ENCODE results near the gene CDC42EP1. TPM values are rescaled to one million over a fixed set of nuclear protein-coding genes. Genes with fewer than 3 reads are reported as not detected.
"Not testable (repeated sequence)": the region's sequence is repeated elsewhere in the genome, so short reads cannot be mapped to it uniquely, and the experiment has no call there.

The CDC42EP1 gene
- total RNA-seq, 1 donor from 2014 or later: 51.2 TPM

GRCh38 chr22:37534445-37534844, 25.8 kb upstream of the CDC42EP1 start:
- TF ChIP-seq, protein P1, sequence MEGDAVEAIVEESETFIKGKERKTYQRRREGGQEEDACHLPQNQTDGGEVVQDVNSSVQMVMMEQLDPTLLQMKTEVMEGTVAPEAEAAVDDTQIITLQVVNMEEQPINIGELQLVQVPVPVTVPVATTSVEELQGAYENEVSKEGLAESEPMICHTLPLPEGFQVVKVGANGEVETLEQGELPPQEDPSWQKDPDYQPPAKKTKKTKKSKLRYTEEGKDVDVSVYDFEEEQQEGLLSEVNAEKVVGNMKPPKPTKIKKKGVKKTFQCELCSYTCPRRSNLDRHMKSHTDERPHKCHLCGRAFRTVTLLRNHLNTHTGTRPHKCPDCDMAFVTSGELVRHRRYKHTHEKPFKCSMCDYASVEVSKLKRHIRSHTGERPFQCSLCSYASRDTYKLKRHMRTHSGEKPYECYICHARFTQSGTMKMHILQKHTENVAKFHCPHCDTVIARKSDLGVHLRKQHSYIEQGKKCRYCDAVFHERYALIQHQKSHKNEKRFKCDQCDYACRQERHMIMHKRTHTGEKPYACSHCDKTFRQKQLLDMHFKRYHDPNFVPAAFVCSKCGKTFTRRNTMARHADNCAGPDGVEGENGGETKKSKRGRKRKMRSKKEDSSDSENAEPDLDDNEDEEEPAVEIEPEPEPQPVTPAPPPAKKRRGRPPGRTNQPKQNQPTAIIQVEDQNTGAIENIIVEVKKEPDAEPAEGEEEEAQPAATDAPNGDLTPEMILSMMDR (IDR thresholded peaks at IDR 0.05; ENCODE audit: unreplicated experiment): no peak
- Mint-ChIP-seq H3K4me3 (ENCODE audit: unreplicated experiment) (no peak overlapping the region), H3K27ac (ENCODE audit: unreplicated experiment) (no peak overlapping the region), H3K27me3 (ENCODE audit: unreplicated experiment) (peaks cover 1% of the 10 kb centered on the region), H3K9me3 (ENCODE audit: unreplicated experiment) (no peaks in the 10 kb centered on the region), H3K36me3 (ENCODE audit: low read depth, unreplicated experiment) (no peaks in the 10 kb centered on the region), H3K4me1 (ENCODE audit: unreplicated experiment) (peaks cover 5% of the 10 kb centered on the region)
- no peak for DNase-seq (ENCODE audit: low spot score)

- H3K27me3 Mint-ChIP-seq (ENCODE audit: unreplicated experiment): no peaks in the 10 kb centered on the region
- no peak overlapping the region for H3K27ac Mint-ChIP-seq (ENCODE audit: unreplicated experiment)
- H3K4me1 Mint-ChIP-seq (ENCODE audit: unreplicated experiment): peaks cover 6% of the 10 kb centered on the region
- H3K9me3 Mint-ChIP-seq (ENCODE audit: unreplicated experiment): no peaks in the 10 kb centered on the region
- no peak for DNase-seq (ENCODE audit: low spot score)
- H3K36me3 Mint-ChIP-seq (ENCODE audit: low read depth, unreplicated experiment): no peaks in the 10 kb centered on the region
- TF ChIP-seq, protein P1 (IDR thresholded peaks at IDR 0.05; ENCODE audit: unreplicated experiment): no peak
- no peak overlapping the region for H3K4me3 Mint-ChIP-seq (ENCODE audit: unreplicated experiment)
Measured at GRCh38 chr22:37535159-37535558, 25.1 kb upstream of the CDC42EP1 start.

- Mint-ChIP-seq H3K4me3 (ENCODE audit: unreplicated experiment) (peak overlapping the region; percentile 37), H3K9me3 (ENCODE audit: unreplicated experiment) (no peaks in the 10 kb centered on the region), H3K27me3 (ENCODE audit: unreplicated experiment) (peaks cover 3% of the 10 kb centered on the region), H3K36me3 (ENCODE audit: low read depth, unreplicated experiment) (no peaks in the 10 kb centered on the region), H3K4me1 (ENCODE audit: unreplicated experiment) (peaks cover 12% of the 10 kb centered on the region), H3K27ac (ENCODE audit: unreplicated experiment) (no peak overlapping the region)
- DNase-seq (ENCODE audit: low spot score): peak; percentile 94
- TF ChIP-seq, protein P1 (IDR thresholded peaks at IDR 0.05; ENCODE audit: unreplicated experiment): peak; percentile 76
Measured at GRCh38 chr22:37538590-37539357, 21.5 kb upstream of the CDC42EP1 start.

DNA sequence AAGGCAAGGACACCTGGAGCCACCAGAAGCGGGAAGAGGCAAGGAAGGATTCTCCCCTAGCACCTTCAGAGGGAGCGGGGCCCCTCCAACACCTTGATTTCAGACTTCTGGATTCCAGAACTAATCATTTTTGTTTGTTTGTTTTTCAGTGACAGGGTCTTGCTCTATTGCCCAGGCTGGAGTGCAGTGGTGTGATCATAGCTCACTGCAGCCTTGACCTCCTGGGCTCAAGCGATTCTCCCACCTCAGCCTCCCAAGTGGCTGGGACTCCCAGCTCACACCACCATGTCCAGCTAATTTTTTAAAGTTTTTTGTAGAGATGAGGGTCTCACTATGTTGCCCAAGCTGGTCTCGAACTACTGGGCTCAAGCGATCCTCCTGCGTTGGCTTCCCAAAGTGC, 20.5 kb upstream of the CDC42EP1 start:
- H3K36me3 Mint-ChIP-seq (ENCODE audit: low read depth, unreplicated experiment); DNase-seq (ENCODE audit: low spot score); H3K27ac Mint-ChIP-seq (ENCODE audit: unreplicated experiment); H3K4me3 Mint-ChIP-seq (ENCODE audit: unreplicated experiment); H3K27me3 Mint-ChIP-seq (ENCODE audit: unreplicated experiment); H3K9me3 Mint-ChIP-seq (ENCODE audit: unreplicated experiment): not testable (repeated sequence)
- peaks cover 19% of the 10 kb centered on the region for H3K4me1 Mint-ChIP-seq (ENCODE audit: unreplicated experiment)

- H3K4me1 Mint-ChIP-seq (ENCODE audit: unreplicated experiment): peaks cover 31% of the 10 kb centered on the region
- DNase-seq (ENCODE audit: low spot score); H3K27me3 Mint-ChIP-seq (ENCODE audit: unreplicated experiment); H3K4me3 Mint-ChIP-seq (ENCODE audit: unreplicated experiment); H3K27ac Mint-ChIP-seq (ENCODE audit: unreplicated experiment); H3K36me3 Mint-ChIP-seq (ENCODE audit: low read depth, unreplicated experiment); H3K9me3 Mint-ChIP-seq (ENCODE audit: unreplicated experiment): not testable (repeated sequence)
Measured at GRCh38 chr22:37542416-37542815, 17.9 kb upstream of the CDC42EP1 start.

- Mint-ChIP-seq H3K4me3 (ENCODE audit: unreplicated experiment) (no peak overlapping the region), H3K27ac (ENCODE audit: unreplicated experiment) (no peak overlapping the region), H3K36me3 (ENCODE audit: low read depth, unreplicated experiment) (no peaks in the 10 kb centered on the region), H3K27me3 (ENCODE audit: unreplicated experiment) (peaks cover 9% of the 10 kb centered on the region), H3K9me3 (ENCODE audit: unreplicated experiment) (no peaks in the 10 kb centered on the region), H3K4me1 (ENCODE audit: unreplicated experiment) (peaks cover 32% of the 10 kb centered on the region)
- no peak for DNase-seq (ENCODE audit: low spot score)
- TF ChIP-seq, protein P1 (IDR thresholded peaks at IDR 0.05; ENCODE audit: unreplicated experiment): no peak
Measured at GRCh38 chr22:37542959-37543358, 17.3 kb upstream of the CDC42EP1 start.
